ENCODE measurements around the gene PRKCZ.

GRCh38 chr1:2053217-2053616 is 3.0 kb downstream of the PRKCZ start:
- no peak for TF ChIP-seq EZH2 (IDR thresholded peaks at IDR 0.05; ENCODE audit: insufficient read depth, poor library complexity, severe bottlenecking)
- no peak for TF ChIP-seq EZH2phosphoT487 (IDR thresholded peaks at IDR 0.05; ENCODE audit: insufficient read depth, low read depth)

All from GM23248 (cell line).